Measurements from ENCODE around the gene CYCS. TPM values are rescaled to one million over a fixed set of nuclear protein-coding genes. Genes with fewer than 3 reads are reported as not detected.

Gene CYCS
- total and polyA plus RNA-seq, 4 donors: 33.0 to 85.1 (median 61.5) TPM

DNA sequence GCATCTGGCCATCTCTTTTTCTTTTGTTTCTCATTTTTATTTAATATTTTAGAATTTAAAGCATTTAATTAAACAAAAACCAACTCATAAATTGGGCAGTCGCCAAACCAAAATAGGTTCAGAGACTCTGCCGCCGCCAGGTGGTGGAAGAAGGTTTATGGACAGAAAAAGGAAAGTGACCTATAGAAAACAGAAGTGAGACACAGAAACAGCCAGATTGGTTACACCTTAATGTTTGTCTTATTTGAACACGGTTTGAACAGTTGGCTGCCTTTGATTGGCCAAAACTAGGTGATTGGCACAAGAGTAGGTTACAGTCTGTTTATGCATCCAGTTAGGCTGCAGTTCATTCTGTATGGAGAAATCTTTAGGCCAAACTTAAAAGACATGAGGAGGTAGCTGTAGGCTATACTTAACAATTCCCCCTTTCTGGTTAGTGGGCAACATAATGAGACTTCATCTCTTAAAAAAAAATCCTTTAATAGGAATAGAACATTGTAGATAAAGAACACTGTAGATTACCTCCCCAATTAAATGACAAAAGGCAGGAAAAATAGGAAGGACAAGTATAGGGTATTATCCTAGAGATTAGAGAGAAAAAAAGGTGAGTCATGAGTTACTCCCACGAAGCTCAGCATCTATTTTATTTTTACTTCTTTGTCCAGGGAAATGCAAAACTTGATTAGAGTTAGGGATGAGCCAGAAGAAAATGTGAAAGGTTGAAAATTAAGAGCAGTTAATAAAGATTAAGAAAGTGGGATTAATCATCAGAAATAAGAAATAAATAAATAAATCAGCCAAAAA lies 23.9 kb upstream of the CYCS start:
- DNase-seq: no peak
- H3K9ac ChIP-seq (ENCODE audit: insufficient read depth in 1 of 2, low read length in 2 of 2): no peak overlapping the region
- H3K27me3 ChIP-seq (ENCODE audit: control insufficient read depth in 3 of 3, insufficient read depth in 3 of 3, low read length in 2 of 3): no peaks in the 10 kb centered on the region
- ATAC-seq (ENCODE audit: insufficient read depth, low FRiP score): no peak
- WGBS, 2 donors: 94 to 95% methylated on average over 5 of the region's 5 CpGs
- peaks cover 0 to 1% (median 0%) of the 10 kb centered on the region in 5 donors for H3K4me1 ChIP-seq (ENCODE audit: control insufficient read depth in 5 of 5, insufficient read depth in 5 of 5, low read length in 5 of 5)
- H3K9me3 ChIP-seq (ENCODE audit: control insufficient read depth in 4 of 4, insufficient read depth in 3 of 4, low read length in 3 of 4): no peaks in the 10 kb centered on the region
- H3K27ac ChIP-seq (ENCODE audit: low read depth in 1 of 2, low read length in 1 of 2): no peak overlapping the region
- H3K4me3 ChIP-seq: no peak overlapping the region
- H3K36me3 ChIP-seq (ENCODE audit: control insufficient read depth in 4 of 4, insufficient read depth in 4 of 4, low read length in 4 of 4): peaks cover 0 to 5% (median 3%) of the 10 kb centered on the region in 4 donors
- TF ChIP-seq, protein P1, sequence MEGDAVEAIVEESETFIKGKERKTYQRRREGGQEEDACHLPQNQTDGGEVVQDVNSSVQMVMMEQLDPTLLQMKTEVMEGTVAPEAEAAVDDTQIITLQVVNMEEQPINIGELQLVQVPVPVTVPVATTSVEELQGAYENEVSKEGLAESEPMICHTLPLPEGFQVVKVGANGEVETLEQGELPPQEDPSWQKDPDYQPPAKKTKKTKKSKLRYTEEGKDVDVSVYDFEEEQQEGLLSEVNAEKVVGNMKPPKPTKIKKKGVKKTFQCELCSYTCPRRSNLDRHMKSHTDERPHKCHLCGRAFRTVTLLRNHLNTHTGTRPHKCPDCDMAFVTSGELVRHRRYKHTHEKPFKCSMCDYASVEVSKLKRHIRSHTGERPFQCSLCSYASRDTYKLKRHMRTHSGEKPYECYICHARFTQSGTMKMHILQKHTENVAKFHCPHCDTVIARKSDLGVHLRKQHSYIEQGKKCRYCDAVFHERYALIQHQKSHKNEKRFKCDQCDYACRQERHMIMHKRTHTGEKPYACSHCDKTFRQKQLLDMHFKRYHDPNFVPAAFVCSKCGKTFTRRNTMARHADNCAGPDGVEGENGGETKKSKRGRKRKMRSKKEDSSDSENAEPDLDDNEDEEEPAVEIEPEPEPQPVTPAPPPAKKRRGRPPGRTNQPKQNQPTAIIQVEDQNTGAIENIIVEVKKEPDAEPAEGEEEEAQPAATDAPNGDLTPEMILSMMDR (IDR thresholded peaks at IDR 0.05; ENCODE audit: control extremely low read depth, extremely low read depth): no peak

DNA sequence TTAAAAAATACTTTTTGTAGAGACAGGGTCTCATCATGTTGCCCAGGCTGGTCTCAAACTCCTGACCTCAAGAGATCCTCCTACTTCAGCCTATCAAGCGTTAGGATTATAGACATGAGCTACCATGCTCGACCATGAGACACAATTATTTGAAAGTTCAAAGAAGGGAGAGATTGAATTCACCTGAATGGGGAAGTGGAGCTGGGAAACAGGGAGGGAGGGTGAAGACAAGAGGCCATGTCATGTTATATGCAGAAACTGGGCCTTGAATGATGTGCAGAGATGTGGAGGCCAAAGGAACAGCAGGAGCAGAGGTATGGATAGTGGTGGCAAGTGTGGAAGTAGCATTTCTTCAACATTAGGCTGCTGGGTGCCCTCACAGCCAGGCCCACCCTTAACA lies 18.7 kb upstream of the CYCS start:
- WGBS, 2 donors: 91 to 95% methylated on average over 2 of the region's 2 CpGs
- Histone ChIP-seq H3K9ac (ENCODE audit: insufficient read depth in 1 of 2, low read length in 2 of 2) (no peak overlapping the region), H3K27me3 (ENCODE audit: control insufficient read depth in 3 of 3, insufficient read depth in 3 of 3, low read length in 2 of 3) (no peaks in the 10 kb centered on the region), H3K4me1 (ENCODE audit: control insufficient read depth in 5 of 5, insufficient read depth in 5 of 5, low read length in 5 of 5) (peaks cover 0 to 1% (median 0%) of the 10 kb centered on the region in 5 donors), H3K4me3 (no peak overlapping the region), H3K36me3 (ENCODE audit: control insufficient read depth in 4 of 4, insufficient read depth in 4 of 4, low read length in 4 of 4) (peaks cover 0 to 2% (median 0%) of the 10 kb centered on the region in 4 donors), H3K9me3 (ENCODE audit: control insufficient read depth in 4 of 4, insufficient read depth in 3 of 4, low read length in 3 of 4) (no peaks in the 10 kb centered on the region), H3K27ac (ENCODE audit: low read depth in 1 of 2, low read length in 1 of 2) (no peak overlapping the region)
- TF ChIP-seq, protein P1 (IDR thresholded peaks at IDR 0.05; ENCODE audit: control extremely low read depth, extremely low read depth): no peak
- ATAC-seq (ENCODE audit: insufficient read depth, low FRiP score) (no peak), DNase-seq (no peak)

DNA sequence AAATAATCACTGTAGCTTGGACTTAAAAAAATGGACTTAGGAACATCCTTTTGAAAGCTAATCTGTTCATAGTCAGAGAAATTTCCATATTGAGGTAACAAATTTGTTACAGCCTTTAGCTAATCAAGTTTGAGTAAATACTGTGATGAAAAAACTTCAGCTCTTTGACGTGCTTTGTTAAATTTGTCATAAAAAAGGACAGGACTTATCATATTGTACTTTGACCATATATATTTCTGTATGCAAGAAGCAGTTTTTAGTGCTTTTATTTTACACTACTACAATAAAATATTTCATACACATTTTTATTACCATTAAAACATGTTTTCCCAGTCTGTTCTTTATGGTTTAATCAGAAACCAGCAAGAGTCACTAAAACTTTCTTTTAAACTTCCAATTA lies 14.5 kb upstream of the CYCS start:
- DNase-seq (no peak), ATAC-seq (ENCODE audit: insufficient read depth, low FRiP score) (no peak)
- Histone ChIP-seq H3K27ac (ENCODE audit: low read depth in 1 of 2, low read length in 1 of 2) (no peak overlapping the region), H3K9ac (ENCODE audit: insufficient read depth in 1 of 2, low read length in 2 of 2) (no peak overlapping the region), H3K4me3 (no peak overlapping the region), H3K27me3 (ENCODE audit: control insufficient read depth in 3 of 3, insufficient read depth in 3 of 3, low read length in 2 of 3) (no peaks in the 10 kb centered on the region), H3K36me3 (ENCODE audit: control insufficient read depth in 4 of 4, insufficient read depth in 4 of 4, low read length in 4 of 4) (peaks cover 0 to 4% (median 0%) of the 10 kb centered on the region in 4 donors), H3K9me3 (ENCODE audit: control insufficient read depth in 4 of 4, insufficient read depth in 3 of 4, low read length in 3 of 4) (no peaks in the 10 kb centered on the region), H3K4me1 (ENCODE audit: control insufficient read depth in 5 of 5, insufficient read depth in 5 of 5, low read length in 5 of 5) (peaks cover 0 to 4% (median 0%) of the 10 kb centered on the region in 5 donors)
- TF ChIP-seq, protein P1 (IDR thresholded peaks at IDR 0.05; ENCODE audit: control extremely low read depth, extremely low read depth): no peak
- 89 to 98% methylated on average over 1 of the region's 1 CpG for WGBS, 2 donors

All from lung (tissue), 12 donors.